Chondrocyte (in vitro differentiated cells): ENCODE results near the gene WDR7. TPM values are rescaled to one million over a fixed set of nuclear protein-coding genes. Genes with fewer than 3 reads are reported as not detected.

Source experiments
- DNase-seq: peaks from one replicate; pipeline ENCODE4 v3.0.0; 2021; ENCODE audit warnings: mixed read lengths, low spot score
- H3K27ac Mint-ChIP-seq: one replicate; pipeline ENCODE4 v1.8.0; 2021; ENCODE audit warnings: mild to moderate bottlenecking, moderate library complexity, mixed read lengths; ENCODE audit not compliant: unreplicated experiment
- H3K27me3 Mint-ChIP-seq: 2 replicates; pipeline ENCODE4 v1.8.0; 2021; ENCODE audit warnings: low read depth, mixed read lengths
- H3K36me3 Mint-ChIP-seq: 2 replicates; pipeline ENCODE4 v1.8.0; 2021; ENCODE audit warnings: low read depth, mixed read lengths
- H3K4me1 Mint-ChIP-seq: 2 replicates; pipeline ENCODE4 v1.8.0; 2021; ENCODE audit warnings: low read depth, mild to moderate bottlenecking, mixed read lengths
- H3K4me3 Mint-ChIP-seq: one replicate; pipeline ENCODE4 v1.8.0; 2021; ENCODE audit warnings: mild to moderate bottlenecking, moderate library complexity, mixed read lengths; ENCODE audit not compliant: unreplicated experiment
- H3K9me3 Mint-ChIP-seq: 2 replicates; pipeline ENCODE4 v1.8.0; 2021; ENCODE audit warnings: low read depth, mixed read lengths
- CTCF ChIP-seq: fragments of 200-600 bp; sonication (generic); IDR thresholded peaks from 2 replicates; pipeline ENCODE4 v1.5.0; 2021; ENCODE audit warnings: antibody characterized with exemption, mild to moderate bottlenecking, moderate library complexity
- total RNA-seq: library from RNA; stranded (reverse); gene quantifications from 3 replicates; pipeline ENCODE4 v1.2.1, GENCODE V29; 2021

Gene WDR7
- total RNA-seq, 1 donor from 2014 or later = 14.9 TPM

GRCh38 chr18:56977309-56977708 is 326.1 kb downstream of the WDR7 start:
- no peak for TF ChIP-seq CTCF
- Mint-ChIP-seq H3K4me1 (no peaks in the 10 kb centered on the region), H3K9me3 (no peaks in the 10 kb centered on the region), H3K27ac (no peak overlapping the region), H3K36me3 (peaks cover 3% of the 10 kb centered on the region), H3K27me3 (no peaks in the 10 kb centered on the region), H3K4me3 (no peak overlapping the region)
- DNase-seq = no peak

- Mint-ChIP-seq H3K4me3 (no peak overlapping the region), H3K9me3 (no peaks in the 10 kb centered on the region), H3K36me3 (peaks cover 3% of the 10 kb centered on the region), H3K27me3 (no peaks in the 10 kb centered on the region), H3K4me1 (no peaks in the 10 kb centered on the region), H3K27ac (no peak overlapping the region)
- no peak for TF ChIP-seq CTCF
- DNase-seq = no peak
These were observed 326.6 kb downstream of the WDR7 start for GRCh38 chr18:56977771-56978170.

- no peaks in the 10 kb centered on the region for H3K27me3 Mint-ChIP-seq
- DNase-seq = no peak
- peaks cover 3% of the 10 kb centered on the region for H3K36me3 Mint-ChIP-seq
- TF ChIP-seq CTCF = no peak
- H3K27ac Mint-ChIP-seq = no peak overlapping the region
- H3K9me3 Mint-ChIP-seq = no peaks in the 10 kb centered on the region
- no peak overlapping the region for H3K4me3 Mint-ChIP-seq
- H3K4me1 Mint-ChIP-seq = no peaks in the 10 kb centered on the region
These were observed 329.0 kb downstream of the WDR7 start for GRCh38 chr18:56980151-56980550.

GRCh38 chr18:56982766-56983165 is 331.6 kb downstream of the WDR7 start:
- no peak overlapping the region for H3K27ac Mint-ChIP-seq
- TF ChIP-seq CTCF = no peak
- peaks cover 3% of the 10 kb centered on the region for H3K36me3 Mint-ChIP-seq
- no peak overlapping the region for H3K4me3 Mint-ChIP-seq
- H3K9me3 Mint-ChIP-seq = no peaks in the 10 kb centered on the region
- no peak for DNase-seq
- no peaks in the 10 kb centered on the region for H3K27me3 Mint-ChIP-seq
- H3K4me1 Mint-ChIP-seq = no peaks in the 10 kb centered on the region

- H3K4me1 Mint-ChIP-seq = no peaks in the 10 kb centered on the region
- H3K27ac Mint-ChIP-seq = no peak overlapping the region
- TF ChIP-seq CTCF = no peak
- no peak overlapping the region for H3K4me3 Mint-ChIP-seq
- H3K9me3 Mint-ChIP-seq = no peaks in the 10 kb centered on the region
- H3K36me3 Mint-ChIP-seq = peaks cover 3% of the 10 kb centered on the region
- DNase-seq = no peak
- H3K27me3 Mint-ChIP-seq = no peaks in the 10 kb centered on the region
These were observed 332.3 kb downstream of the WDR7 start for GRCh38 chr18:56983275-56983992.
